AG04450 (cell line): Measurements from ENCODE around the gene PFKFB2. TPM values are rescaled to one million over a fixed set of nuclear protein-coding genes. Genes with fewer than 3 reads are reported as not detected.

ENCODE experiments used
- CTCF ChIA-PET: fragments of 300-600, 350-600 bp; formaldehyde crosslinking; extraction: SDS; loops from one replicate; lab custom pipeline; 2022; ENCODE audit warnings: antibody characterized with exemption, inconsistent platforms; lab: Charles Lee
- POLR2A ChIA-PET: fragments of 350-600 bp; formaldehyde crosslinking; extraction: SDS; loops from one replicate; lab custom pipeline; 2021; ENCODE audit warnings: antibody characterized with exemption, inconsistent platforms; lab: Yijun Ruan, JAX
- DNase-seq: peaks from one replicate; pipeline ENCODE4 v3.0.0-alpha.2; 2011; ENCODE audit warnings: low read depth, low spot score
- H3K27ac ChIP-seq: one replicate; pipeline ENCODE4 v1.5.1; 2012; ENCODE audit warnings: low read depth, low read length, control low read depth
- H3K27me3 ChIP-seq: one replicate; pipeline ENCODE4 v1.6.0; 2012; ENCODE audit warnings: low read length; ENCODE audit not compliant: control insufficient read depth, insufficient read depth
- H3K4me3 ChIP-seq: 2 replicates; pipeline ENCODE4 v1.5.1; 2011; ENCODE audit warnings: mild to moderate bottlenecking, low read depth, low read length, control low read depth
- H3K9me3 ChIP-seq: 2 replicates; pipeline ENCODE4 v1.5.1; 2012; ENCODE audit warnings: low read length; ENCODE audit not compliant: control insufficient read depth, insufficient read depth
- CTCF ChIP-seq: IDR thresholded peaks from 2 replicates; pipeline ENCODE4 v1.5.1; 2011; ENCODE audit warnings: low read depth, low read length, control low read depth, inconsistent platforms
- polyA plus RNA-seq: library from polyadenylated mRNA; depleted of rRNA; stranded (reverse); fragments of >200 nt; gene quantifications from 2 replicates; pipeline ENCODE4 v1.2.3, GENCODE V29; 2011

The PFKFB2 gene
- polyA plus RNA-seq, 1 experiment, result 1.7 TPM

- ChIA-PET POLR2A (no interaction called here), CTCF (interaction anchor here (1.1 kb wide), 1 partner anchor 311 kb away, joined by 4 read pairs; no protein-coding TSS in a partner anchor)
- Histone ChIP-seq H3K9me3 (no peaks in the 10 kb centered on the region), H3K27ac (no peak overlapping the region), H3K4me3 (no peak overlapping the region), H3K27me3 (peaks cover 3% of the 10 kb centered on the region)
- no peak for DNase-seq
- TF ChIP-seq CTCF, result no peak
Observed at GRCh38 chr1:207093944-207094343, 40.9 kb downstream of the PFKFB2 start.

DNA sequence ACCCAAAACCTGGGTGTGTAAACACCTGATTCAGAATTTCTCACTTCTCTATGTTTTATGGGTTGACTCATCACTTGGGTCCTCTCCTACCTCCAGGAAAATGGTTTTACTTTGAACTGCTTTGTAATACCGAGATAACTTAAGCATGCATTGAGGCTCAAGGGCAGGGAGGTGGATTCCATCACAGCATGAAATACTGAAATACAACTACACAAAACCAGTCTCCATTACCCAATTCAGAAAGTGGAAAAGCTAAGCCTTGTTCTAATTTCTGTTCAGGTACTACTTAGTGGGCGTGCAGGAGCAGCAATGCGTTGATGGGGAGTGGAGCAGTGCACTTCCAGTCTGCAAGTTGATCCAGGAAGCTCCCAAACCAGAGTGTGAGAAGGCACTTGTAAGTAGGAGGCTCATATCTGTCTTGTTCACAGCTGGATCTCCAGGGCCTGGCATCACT lies 44.8 kb downstream of the PFKFB2 start:
- ChIA-PET CTCF (no interaction called here), POLR2A (no interaction called here)
- peaks cover 6% of the 10 kb centered on the region for H3K27me3 ChIP-seq
- no peak for DNase-seq
- no peak for TF ChIP-seq CTCF
- H3K4me3 ChIP-seq, result no peak overlapping the region
- H3K9me3 ChIP-seq, result no peaks in the 10 kb centered on the region
- H3K27ac ChIP-seq, result no peak overlapping the region

- CTCF ChIA-PET, result interaction anchor here (0.9 kb wide), 1 partner anchor 398 kb away, joined by 4 read pairs; no protein-coding TSS in a partner anchor
- DNase-seq, result no peak
- POLR2A ChIA-PET, result no interaction called here
- no peaks in the 10 kb centered on the region for H3K9me3 ChIP-seq
- H3K4me3 ChIP-seq, result no peak overlapping the region
- H3K27ac ChIP-seq, result no peak overlapping the region
- TF ChIP-seq CTCF, result no peak
- peaks cover 10% of the 10 kb centered on the region for H3K27me3 ChIP-seq
Observed at GRCh38 chr1:207101720-207102119, 48.6 kb downstream of the PFKFB2 start.

DNA sequence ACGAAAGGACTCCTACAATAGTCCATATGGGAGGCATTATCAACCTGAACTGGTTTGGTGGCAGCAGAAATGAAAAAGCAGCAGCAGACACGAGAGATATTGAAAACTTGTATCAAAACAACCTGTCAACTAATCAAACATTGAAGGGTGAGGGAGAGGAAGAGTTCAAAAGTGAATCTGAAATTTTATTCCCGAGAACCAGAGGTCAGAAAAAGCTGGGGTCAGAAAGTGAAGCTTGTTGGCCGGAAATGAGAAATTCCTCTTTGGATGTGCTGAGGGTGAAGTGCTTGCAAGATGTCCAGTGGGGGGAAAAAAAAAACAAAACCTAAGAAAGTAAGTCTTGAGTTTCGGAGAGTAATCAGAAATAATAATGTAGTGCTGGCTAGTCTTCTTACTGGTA lies 49.1 kb downstream of the PFKFB2 start:
- CTCF ChIA-PET, result no interaction called here
- no peaks in the 10 kb centered on the region for H3K9me3 ChIP-seq
- DNase-seq, result no peak
- no peak for TF ChIP-seq CTCF
- POLR2A ChIA-PET, result no interaction called here
- peaks cover 10% of the 10 kb centered on the region for H3K27me3 ChIP-seq
- no peak overlapping the region for H3K4me3 ChIP-seq
- no peak overlapping the region for H3K27ac ChIP-seq

DNA sequence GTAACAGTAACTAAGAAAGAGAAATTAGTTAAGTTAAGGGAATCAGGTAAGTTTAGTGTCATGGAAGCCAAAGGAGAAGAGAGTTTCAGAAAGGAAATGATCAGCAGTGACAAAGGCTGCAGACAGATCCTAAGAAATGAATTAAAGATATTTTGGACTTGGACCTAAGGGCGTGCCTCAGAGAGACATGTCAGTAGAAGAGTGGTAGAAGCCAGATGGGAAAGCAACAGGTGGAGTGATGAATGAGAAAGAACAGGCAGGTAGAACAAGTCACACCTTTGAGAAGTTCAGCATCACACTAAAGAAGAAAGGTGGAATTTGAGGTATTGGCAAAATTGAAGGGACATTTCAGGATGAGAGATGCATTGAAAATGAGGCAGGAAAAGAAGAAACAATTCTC lies 49.6 kb downstream of the PFKFB2 start:
- POLR2A ChIA-PET, result no interaction called here
- Histone ChIP-seq H3K27me3 (peaks cover 13% of the 10 kb centered on the region), H3K27ac (no peak overlapping the region), H3K4me3 (no peak overlapping the region), H3K9me3 (no peaks in the 10 kb centered on the region)
- CTCF ChIA-PET, result interaction anchor here (1.1 kb wide), 1 partner anchor 18 kb away, joined by 3 read pairs; no protein-coding TSS in a partner anchor
- no peak for DNase-seq
- no peak for TF ChIP-seq CTCF
